ENCODE results near the gene ARHGAP8. TPM values are rescaled to one million over a fixed set of nuclear protein-coding genes. Genes with fewer than 3 reads are reported as not detected.
A peak's percentile ranks its signal among the peaks of the same experiment; 100 is the strongest.

Gene ARHGAP8
- total RNA-seq, 2 experiments from 2014 or later, result 0.30 to 0.37 TPM

GRCh38 chr22:44728761-44729324 lies 23.5 kb upstream of the ARHGAP8 start:
- Mint-ChIP-seq H3K36me3 (ENCODE audit: low read depth) (peaks cover 4% of the 10 kb centered on the region), H3K9me3 (peaks cover 2% of the 10 kb centered on the region), H3K27ac (no peak overlapping the region), H3K4me3 (no peak overlapping the region), H3K27me3 (no peaks in the 10 kb centered on the region), H3K4me1 (no peaks in the 10 kb centered on the region)
- ChIA-PET CTCF (interaction anchor here (1.3 kb wide), 1 partner anchor 44 kb away, joined by 5 read pairs; no protein-coding TSS in a partner anchor), POLR2A (no interaction called here)
- DNase-seq, result no peak

- no peak for DNase-seq
- Mint-ChIP-seq H3K4me3 (no peak overlapping the region), H3K27me3 (no peaks in the 10 kb centered on the region), H3K27ac (no peak overlapping the region), H3K9me3 (peaks cover 2% of the 10 kb centered on the region), H3K4me1 (no peaks in the 10 kb centered on the region), H3K36me3 (ENCODE audit: low read depth) (peaks cover 4% of the 10 kb centered on the region)
- ChIA-PET CTCF (interaction anchor here (0.5 to 1.3 kb wide), 3 partner anchors 45 to 1032 kb away, joined by 3 to 5 read pairs (median 5); no protein-coding TSS in a partner anchor), POLR2A (no interaction called here)
These were observed 22.9 kb upstream of the ARHGAP8 start for GRCh38 chr22:44729391-44730021.

GRCh38 chr22:44730022-44730393 lies 22.4 kb upstream of the ARHGAP8 start:
- Mint-ChIP-seq H3K9me3 (peaks cover 2% of the 10 kb centered on the region), H3K27ac (no peak overlapping the region), H3K36me3 (ENCODE audit: low read depth) (peaks cover 4% of the 10 kb centered on the region), H3K4me3 (no peak overlapping the region), H3K27me3 (no peaks in the 10 kb centered on the region), H3K4me1 (no peaks in the 10 kb centered on the region)
- ChIA-PET CTCF (interaction anchor here (0.5 to 0.8 kb wide), 3 partner anchors 11 to 1032 kb away, joined by 3 to 5 read pairs (median 4); no protein-coding TSS in a partner anchor), POLR2A (no interaction called here)
- DNase-seq, result no peak

GRCh38 chr22:44730490-44731356 lies 21.7 kb upstream of the ARHGAP8 start:
- Mint-ChIP-seq H3K27ac (no peak overlapping the region), H3K4me3 (no peak overlapping the region), H3K27me3 (no peaks in the 10 kb centered on the region), H3K4me1 (no peaks in the 10 kb centered on the region), H3K36me3 (ENCODE audit: low read depth) (peaks cover 4% of the 10 kb centered on the region), H3K9me3 (peaks cover 2% of the 10 kb centered on the region)
- ChIA-PET CTCF (interaction anchor here (0.6 to 0.9 kb wide), 3 partner anchors 12 to 1033 kb away, joined by 3 to 4 read pairs (median 3); no protein-coding TSS in a partner anchor), POLR2A (no interaction called here)
- no peak for DNase-seq

GRCh38 chr22:44731357-44731970 lies 20.9 kb upstream of the ARHGAP8 start:
- Mint-ChIP-seq H3K36me3 (ENCODE audit: low read depth) (peaks cover 4% of the 10 kb centered on the region), H3K4me3 (no peak overlapping the region), H3K4me1 (no peaks in the 10 kb centered on the region), H3K27me3 (no peaks in the 10 kb centered on the region), H3K27ac (no peak overlapping the region), H3K9me3 (peaks cover 2% of the 10 kb centered on the region)
- DNase-seq, result no peak
- CTCF ChIA-PET, result interaction anchor here (0.9 kb wide), 1 partner anchor 46 kb away, joined by 3 read pairs; no protein-coding TSS in a partner anchor
- POLR2A ChIA-PET, result no interaction called here

GRCh38 chr22:44732017-44732561 lies 20.3 kb upstream of the ARHGAP8 start:
- POLR2A ChIA-PET, result no interaction called here
- CTCF ChIA-PET, result no interaction called here
- DNase-seq, result no peak
- Mint-ChIP-seq H3K27ac (no peak overlapping the region), H3K4me3 (no peak overlapping the region), H3K27me3 (no peaks in the 10 kb centered on the region), H3K36me3 (ENCODE audit: low read depth) (peaks cover 4% of the 10 kb centered on the region), H3K9me3 (peaks cover 2% of the 10 kb centered on the region), H3K4me1 (no peaks in the 10 kb centered on the region)

- Mint-ChIP-seq H3K27ac (no peak overlapping the region), H3K4me1 (no peaks in the 10 kb centered on the region), H3K4me3 (no peak overlapping the region), H3K9me3 (peaks cover 2% of the 10 kb centered on the region), H3K27me3 (no peaks in the 10 kb centered on the region), H3K36me3 (ENCODE audit: low read depth) (peaks cover 4% of the 10 kb centered on the region)
- POLR2A ChIA-PET, result no interaction called here
- DNase-seq, result no peak
- CTCF ChIA-PET, result interaction anchor here (1.6 kb wide), 1 partner anchor 48 kb away, joined by 5 read pairs; no protein-coding TSS in a partner anchor
These were observed 19.7 kb upstream of the ARHGAP8 start for GRCh38 chr22:44732661-44733060.

GRCh38 chr22:44733426-44734106 lies 18.8 kb upstream of the ARHGAP8 start:
- no peaks in the 10 kb centered on the region for H3K27me3 Mint-ChIP-seq
- no peaks in the 10 kb centered on the region for H3K4me1 Mint-ChIP-seq
- no peak overlapping the region for H3K4me3 Mint-ChIP-seq
- peaks cover 4% of the 10 kb centered on the region for H3K36me3 Mint-ChIP-seq (ENCODE audit: low read depth)
- no peak for DNase-seq
- H3K9me3 Mint-ChIP-seq, result peaks cover 2% of the 10 kb centered on the region
- ChIA-PET POLR2A (no interaction called here), CTCF (interaction anchor here (0.6 to 1.6 kb wide), 2 partner anchors 49 to 661 kb away, joined by 3 to 5 read pairs; no protein-coding TSS in a partner anchor)
- H3K27ac Mint-ChIP-seq, result no peak overlapping the region

- no peaks in the 10 kb centered on the region for H3K27me3 Mint-ChIP-seq
- peaks cover 4% of the 10 kb centered on the region for H3K36me3 Mint-ChIP-seq (ENCODE audit: low read depth)
- ChIA-PET POLR2A (no interaction called here), CTCF (interaction anchor here (1.6 kb wide), 1 partner anchor 49 kb away, joined by 5 read pairs; no protein-coding TSS in a partner anchor)
- peaks cover 2% of the 10 kb centered on the region for H3K9me3 Mint-ChIP-seq
- no peak overlapping the region for H3K4me3 Mint-ChIP-seq
- DNase-seq, result no peak
- no peaks in the 10 kb centered on the region for H3K4me1 Mint-ChIP-seq
- H3K27ac Mint-ChIP-seq, result no peak overlapping the region
These were observed 18.1 kb upstream of the ARHGAP8 start for GRCh38 chr22:44734278-44734677.

- Mint-ChIP-seq H3K36me3 (ENCODE audit: low read depth) (peaks cover 4% of the 10 kb centered on the region), H3K4me1 (no peaks in the 10 kb centered on the region), H3K27ac (no peak overlapping the region), H3K9me3 (peaks cover 2% of the 10 kb centered on the region), H3K27me3 (no peaks in the 10 kb centered on the region), H3K4me3 (no peak overlapping the region)
- ChIA-PET CTCF (interaction anchor here (0.8 to 2.5 kb wide), 3 partner anchors 35 to 50 kb away, joined by 4 to 17 read pairs (median 4); no protein-coding TSS in a partner anchor), POLR2A (no interaction called here)
- DNase-seq, result no peak
These were observed 17.4 kb upstream of the ARHGAP8 start for GRCh38 chr22:44734801-44735517.

- Mint-ChIP-seq H3K36me3 (ENCODE audit: low read depth) (peaks cover 1% of the 10 kb centered on the region), H3K4me1 (no peaks in the 10 kb centered on the region), H3K4me3 (no peak overlapping the region), H3K27me3 (no peaks in the 10 kb centered on the region), H3K27ac (peak overlapping the region; percentile 36), H3K9me3 (peaks cover 2% of the 10 kb centered on the region)
- ChIA-PET POLR2A (no interaction called here), CTCF (interaction anchor here (0.6 to 2.5 kb wide), 7 partner anchors 11 to 72 kb away, joined by 3 to 17 read pairs (median 4); no protein-coding TSS in a partner anchor)
- peak; percentile 81 for DNase-seq
These were observed 16.6 kb upstream of the ARHGAP8 start for GRCh38 chr22:44735518-44736428.

Data from activated CD4-positive, alpha-beta T cell treated with anti-CD3 and anti-CD28 coated beads, Interleukin-2, amount 10 ng/mL, durations not matched to agents 7 days and 5 days (primary cell).